ENCODE data around the gene TNNI3K.

Gene TNNI3K

GRCh38 chr1:74453277-74453676, 218.1 kb downstream of the TNNI3K start:
- no peaks in the 10 kb centered on the region for H3K27me3 ChIP-seq (ENCODE audit: control insufficient read depth in 5 of 5, insufficient read depth in 4 of 5, low read length in 5 of 5)
- no peaks in the 10 kb centered on the region for H3K36me3 ChIP-seq (ENCODE audit: control insufficient read depth in 5 of 5, insufficient read depth in 5 of 5, low read length in 5 of 5)

DNA sequence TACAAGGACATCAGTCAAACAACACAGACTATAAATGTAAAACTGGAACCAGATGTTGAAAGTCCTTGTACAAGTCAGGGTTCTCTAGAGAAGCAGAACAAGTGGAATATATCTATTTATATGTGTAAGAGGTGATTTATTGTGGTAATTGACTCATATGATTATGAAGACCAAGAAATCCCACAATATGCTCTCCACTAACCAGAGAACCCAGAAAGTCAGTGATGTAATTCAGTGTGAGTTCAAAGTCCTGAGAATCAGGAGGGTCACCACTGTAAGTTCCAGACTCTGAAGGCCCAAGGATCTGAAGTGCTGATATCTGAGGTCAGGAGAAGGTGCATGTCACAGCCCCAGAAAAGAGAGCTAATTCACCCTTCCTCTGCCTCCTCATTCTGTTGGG, 220.2 kb downstream of the TNNI3K start:
- H3K9ac ChIP-seq (ENCODE audit: low read length in 5 of 5): no peak overlapping the region
- no peaks in the 10 kb centered on the region for H3K4me1 ChIP-seq (ENCODE audit: control insufficient read depth in 5 of 5, insufficient read depth in 5 of 5, low read length in 5 of 5)
- H3K9me3 ChIP-seq (ENCODE audit: control insufficient read depth in 5 of 5, low read length in 5 of 5): peaks cover 0 to 8% (median 0%) of the 10 kb centered on the region in 5 donors
- no peak overlapping the region for H3K4me3 ChIP-seq (ENCODE audit: low read depth in 1 of 5, low read length in 5 of 5)
- H3K27me3 ChIP-seq (ENCODE audit: control insufficient read depth in 5 of 5, insufficient read depth in 4 of 5, low read length in 5 of 5): no peaks in the 10 kb centered on the region
- no peaks in the 10 kb centered on the region for H3K36me3 ChIP-seq (ENCODE audit: control insufficient read depth in 5 of 5, insufficient read depth in 5 of 5, low read length in 5 of 5)
- H3K27ac ChIP-seq (ENCODE audit: low read depth, low read length): no peak overlapping the region

More at GRCh38 chr1:74453277-74453676, 218.1 kb downstream of the TNNI3K start:
- H3K9ac ChIP-seq (ENCODE audit: low read length in 5 of 5): no peak overlapping the region
- no peaks in the 10 kb centered on the region for H3K4me1 ChIP-seq (ENCODE audit: control insufficient read depth in 5 of 5, insufficient read depth in 5 of 5, low read length in 5 of 5)
- no peak overlapping the region for H3K4me3 ChIP-seq (ENCODE audit: low read depth in 1 of 5, low read length in 5 of 5)
- H3K9me3 ChIP-seq (ENCODE audit: control insufficient read depth in 5 of 5, low read length in 5 of 5): peaks cover 0 to 8% (median 0%) of the 10 kb centered on the region in 5 donors
- H3K27ac ChIP-seq (ENCODE audit: low read depth, low read length): no peak overlapping the region

GRCh38 chr1:74457253-74457652, 222.1 kb downstream of the TNNI3K start:
- Histone ChIP-seq H3K27me3 (ENCODE audit: control insufficient read depth in 5 of 5, insufficient read depth in 4 of 5, low read length in 5 of 5) (no peaks in the 10 kb centered on the region), H3K27ac (ENCODE audit: low read depth, low read length) (no peak overlapping the region), H3K36me3 (ENCODE audit: control insufficient read depth in 5 of 5, insufficient read depth in 5 of 5, low read length in 5 of 5) (no peaks in the 10 kb centered on the region), H3K9me3 (ENCODE audit: control insufficient read depth in 5 of 5, low read length in 5 of 5) (no peaks in the 10 kb centered on the region), H3K4me3 (ENCODE audit: low read depth in 1 of 5, low read length in 5 of 5) (no peak overlapping the region), H3K4me1 (ENCODE audit: control insufficient read depth in 5 of 5, insufficient read depth in 5 of 5, low read length in 5 of 5) (no peaks in the 10 kb centered on the region), H3K9ac (ENCODE audit: low read length in 5 of 5) (no peak overlapping the region)

- Histone ChIP-seq H3K4me3 (ENCODE audit: low read depth in 1 of 5, low read length in 5 of 5) (no peak overlapping the region), H3K9ac (ENCODE audit: low read length in 5 of 5) (no peak overlapping the region), H3K27ac (ENCODE audit: low read depth, low read length) (no peak overlapping the region), H3K9me3 (ENCODE audit: control insufficient read depth in 5 of 5, low read length in 5 of 5) (no peaks in the 10 kb centered on the region), H3K4me1 (ENCODE audit: control insufficient read depth in 5 of 5, insufficient read depth in 5 of 5, low read length in 5 of 5) (peaks cover 0 to 8% (median 3%) of the 10 kb centered on the region in 5 donors), H3K27me3 (ENCODE audit: control insufficient read depth in 5 of 5, insufficient read depth in 4 of 5, low read length in 5 of 5) (no peaks in the 10 kb centered on the region), H3K36me3 (ENCODE audit: control insufficient read depth in 5 of 5, insufficient read depth in 5 of 5, low read length in 5 of 5) (no peaks in the 10 kb centered on the region)
These were observed 228.3 kb downstream of the TNNI3K start for GRCh38 chr1:74463333-74463988.

DNA sequence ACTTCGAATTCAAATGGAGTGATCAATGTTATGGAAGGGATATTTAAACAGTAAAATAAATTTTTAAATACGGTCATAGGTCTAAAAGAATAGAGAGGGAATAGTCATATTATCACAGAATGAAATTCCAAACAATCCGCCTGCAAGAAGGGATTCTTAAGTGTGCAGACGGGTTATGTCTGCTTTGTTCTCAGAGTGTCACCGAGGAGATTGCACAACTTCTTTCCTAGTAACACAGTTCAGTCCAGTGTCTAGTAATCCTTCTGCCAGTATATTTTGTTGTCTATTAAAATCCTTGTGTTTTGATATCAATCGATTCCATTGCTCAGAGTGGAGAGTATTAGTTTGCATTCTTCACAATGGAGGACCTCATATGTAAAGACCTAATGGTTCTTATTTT, 228.8 kb downstream of the TNNI3K start:
- no peaks in the 10 kb centered on the region for H3K9me3 ChIP-seq (ENCODE audit: control insufficient read depth in 5 of 5, low read length in 5 of 5)
- no peak overlapping the region for H3K27ac ChIP-seq (ENCODE audit: low read depth, low read length)

GRCh38 chr1:74465193-74465681, 230.1 kb downstream of the TNNI3K start:
- H3K9ac ChIP-seq (ENCODE audit: low read length in 5 of 5): no peak overlapping the region
- no peak overlapping the region for H3K4me3 ChIP-seq (ENCODE audit: low read depth in 1 of 5, low read length in 5 of 5)
- no peaks in the 10 kb centered on the region for H3K36me3 ChIP-seq (ENCODE audit: control insufficient read depth in 5 of 5, insufficient read depth in 5 of 5, low read length in 5 of 5)
- no peaks in the 10 kb centered on the region for H3K9me3 ChIP-seq (ENCODE audit: control insufficient read depth in 5 of 5, low read length in 5 of 5)
- H3K27ac ChIP-seq (ENCODE audit: low read depth, low read length): no peak overlapping the region
- peaks cover 0 to 8% (median 3%) of the 10 kb centered on the region in 5 donors for H3K4me1 ChIP-seq (ENCODE audit: control insufficient read depth in 5 of 5, insufficient read depth in 5 of 5, low read length in 5 of 5)
- H3K27me3 ChIP-seq (ENCODE audit: control insufficient read depth in 5 of 5, insufficient read depth in 4 of 5, low read length in 5 of 5): no peaks in the 10 kb centered on the region

More for the DNA sequence above, 228.8 kb downstream of the TNNI3K start:
- Histone ChIP-seq H3K9ac (ENCODE audit: low read length in 5 of 5) (no peak overlapping the region), H3K4me1 (ENCODE audit: control insufficient read depth in 5 of 5, insufficient read depth in 5 of 5, low read length in 5 of 5) (peaks cover 0 to 8% (median 3%) of the 10 kb centered on the region in 5 donors), H3K4me3 (ENCODE audit: low read depth in 1 of 5, low read length in 5 of 5) (no peak overlapping the region), H3K27me3 (ENCODE audit: control insufficient read depth in 5 of 5, insufficient read depth in 4 of 5, low read length in 5 of 5) (no peaks in the 10 kb centered on the region), H3K36me3 (ENCODE audit: control insufficient read depth in 5 of 5, insufficient read depth in 5 of 5, low read length in 5 of 5) (no peaks in the 10 kb centered on the region)

- Histone ChIP-seq H3K4me1 (ENCODE audit: control insufficient read depth in 5 of 5, insufficient read depth in 5 of 5, low read length in 5 of 5) (peaks cover 0 to 8% (median 3%) of the 10 kb centered on the region in 5 donors), H3K9ac (ENCODE audit: low read length in 5 of 5) (no peak overlapping the region), H3K36me3 (ENCODE audit: control insufficient read depth in 5 of 5, insufficient read depth in 5 of 5, low read length in 5 of 5) (no peaks in the 10 kb centered on the region), H3K27ac (ENCODE audit: low read depth, low read length) (no peak overlapping the region), H3K4me3 (ENCODE audit: low read depth in 1 of 5, low read length in 5 of 5) (no peak overlapping the region), H3K27me3 (ENCODE audit: control insufficient read depth in 5 of 5, insufficient read depth in 4 of 5, low read length in 5 of 5) (no peaks in the 10 kb centered on the region), H3K9me3 (ENCODE audit: control insufficient read depth in 5 of 5, low read length in 5 of 5) (no peaks in the 10 kb centered on the region)
These were observed 232.7 kb downstream of the TNNI3K start for GRCh38 chr1:74467786-74468377.

DNA sequence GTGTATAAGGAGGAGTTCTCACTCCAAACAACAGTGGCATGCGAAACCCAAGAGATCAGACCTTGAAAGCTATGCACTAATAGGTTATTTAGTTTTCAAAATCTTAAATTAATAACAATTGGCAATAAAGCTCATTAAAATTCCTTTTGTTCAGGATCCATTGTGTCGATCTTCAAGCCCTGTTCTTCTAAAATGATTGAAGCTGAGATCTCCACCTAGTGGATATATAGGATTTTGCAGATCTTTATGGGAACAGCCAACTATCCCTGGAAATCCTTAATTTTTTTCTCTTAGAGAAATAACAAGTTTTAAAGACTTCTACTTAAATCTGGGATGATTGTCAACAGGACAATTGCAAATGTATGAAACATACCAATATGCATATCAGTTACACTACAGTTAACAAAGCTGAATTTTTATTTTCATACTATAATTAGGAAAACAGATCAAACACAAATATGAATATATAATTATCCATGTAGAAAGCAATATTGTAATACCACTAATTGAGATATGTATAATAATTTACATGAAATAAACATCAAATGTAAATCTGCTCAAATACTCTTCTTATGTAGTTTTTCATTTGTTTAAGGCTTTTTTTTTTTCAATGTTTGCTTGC, 233.9 kb downstream of the TNNI3K start:
- H3K4me1 ChIP-seq (ENCODE audit: control insufficient read depth in 5 of 5, insufficient read depth in 5 of 5, low read length in 5 of 5): peaks cover 0 to 7% (median 0%) of the 10 kb centered on the region in 5 donors
- no peaks in the 10 kb centered on the region for H3K36me3 ChIP-seq (ENCODE audit: control insufficient read depth in 5 of 5, insufficient read depth in 5 of 5, low read length in 5 of 5)
- H3K4me3 ChIP-seq (ENCODE audit: low read depth in 1 of 5, low read length in 5 of 5): no peak overlapping the region
- no peaks in the 10 kb centered on the region for H3K9me3 ChIP-seq (ENCODE audit: control insufficient read depth in 5 of 5, low read length in 5 of 5)
- H3K27ac ChIP-seq (ENCODE audit: low read depth, low read length): no peak overlapping the region
- H3K27me3 ChIP-seq (ENCODE audit: control insufficient read depth in 5 of 5, insufficient read depth in 4 of 5, low read length in 5 of 5): no peaks in the 10 kb centered on the region
- H3K9ac ChIP-seq (ENCODE audit: low read length in 5 of 5): no peak overlapping the region

DNA sequence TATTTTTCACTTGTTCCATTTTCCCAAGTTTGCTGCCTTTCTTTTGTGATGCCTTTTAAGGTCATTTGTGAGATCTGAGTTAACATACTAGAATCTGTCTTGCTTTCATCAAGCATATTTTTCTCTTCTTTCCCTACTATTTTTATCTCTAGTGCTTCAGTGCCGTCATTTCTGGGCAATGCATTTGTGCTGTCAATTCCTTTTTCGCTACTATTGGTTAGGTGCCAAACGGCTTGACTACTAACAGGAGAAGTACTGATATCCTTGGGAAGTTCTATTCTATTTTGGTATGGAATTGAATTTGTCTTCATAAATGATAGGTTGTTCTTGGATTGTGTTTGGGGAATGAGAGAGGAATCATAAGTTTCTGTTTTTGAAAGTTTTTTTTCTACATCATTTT, 235.1 kb downstream of the TNNI3K start:
- no peak overlapping the region for H3K4me3 ChIP-seq (ENCODE audit: low read depth in 1 of 5, low read length in 5 of 5)
- H3K27me3 ChIP-seq (ENCODE audit: control insufficient read depth in 5 of 5, insufficient read depth in 4 of 5, low read length in 5 of 5): no peaks in the 10 kb centered on the region
- H3K36me3 ChIP-seq (ENCODE audit: control insufficient read depth in 5 of 5, insufficient read depth in 5 of 5, low read length in 5 of 5): no peaks in the 10 kb centered on the region
- no peak overlapping the region for H3K27ac ChIP-seq (ENCODE audit: low read depth, low read length)
- H3K9ac ChIP-seq (ENCODE audit: low read length in 5 of 5): no peak overlapping the region
- H3K9me3 ChIP-seq (ENCODE audit: control insufficient read depth in 5 of 5, low read length in 5 of 5): no peaks in the 10 kb centered on the region
- peaks cover 0 to 7% (median 0%) of the 10 kb centered on the region in 5 donors for H3K4me1 ChIP-seq (ENCODE audit: control insufficient read depth in 5 of 5, insufficient read depth in 5 of 5, low read length in 5 of 5)

DNA sequence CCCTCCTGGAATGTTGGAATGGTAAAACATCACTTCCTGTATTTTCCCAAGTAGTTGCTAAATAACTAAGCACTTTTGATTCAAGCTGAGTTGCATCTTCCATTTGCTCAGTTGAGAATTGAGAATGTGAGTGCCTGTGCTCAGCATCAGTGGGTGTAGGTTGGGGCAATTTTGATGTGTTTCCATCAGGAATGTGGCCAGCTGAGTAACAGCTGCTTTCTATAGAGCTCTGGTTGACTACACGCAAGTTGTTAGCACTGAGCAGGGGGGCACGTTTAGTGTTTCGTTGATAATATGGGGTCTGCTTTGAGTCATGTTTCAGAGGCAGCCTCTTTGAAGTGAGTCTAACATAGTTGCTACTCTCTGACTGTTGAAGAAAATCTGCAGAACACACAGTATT, 235.7 kb downstream of the TNNI3K start:
- Histone ChIP-seq H3K36me3 (ENCODE audit: control insufficient read depth in 5 of 5, insufficient read depth in 5 of 5, low read length in 5 of 5) (no peaks in the 10 kb centered on the region), H3K9me3 (ENCODE audit: control insufficient read depth in 5 of 5, low read length in 5 of 5) (no peaks in the 10 kb centered on the region), H3K4me1 (ENCODE audit: control insufficient read depth in 5 of 5, insufficient read depth in 5 of 5, low read length in 5 of 5) (peaks cover 0 to 7% (median 0%) of the 10 kb centered on the region in 5 donors), H3K27ac (ENCODE audit: low read depth, low read length) (no peak overlapping the region), H3K27me3 (ENCODE audit: control insufficient read depth in 5 of 5, insufficient read depth in 4 of 5, low read length in 5 of 5) (no peaks in the 10 kb centered on the region), H3K4me3 (ENCODE audit: low read depth in 1 of 5, low read length in 5 of 5) (no peak overlapping the region), H3K9ac (ENCODE audit: low read length in 5 of 5) (no peak overlapping the region)

Data from subcutaneous abdominal adipose tissue (tissue), 5 donors.